Cortex of kidney (tissue), 1 donor: ENCODE measurements around the gene VMAC.
A peak's percentile ranks its signal among the peaks of the same experiment; 100 is the strongest.
"Not testable (repeated sequence)": the region's sequence is repeated elsewhere in the genome, so short reads cannot be mapped to it uniquely, and the experiment has no call there.

ENCODE experiments used
- DNase-seq: peaks from one replicate; lab custom pipeline; 2025; lab: John Stamatoyannopoulos, UW

The VMAC gene

DNA sequence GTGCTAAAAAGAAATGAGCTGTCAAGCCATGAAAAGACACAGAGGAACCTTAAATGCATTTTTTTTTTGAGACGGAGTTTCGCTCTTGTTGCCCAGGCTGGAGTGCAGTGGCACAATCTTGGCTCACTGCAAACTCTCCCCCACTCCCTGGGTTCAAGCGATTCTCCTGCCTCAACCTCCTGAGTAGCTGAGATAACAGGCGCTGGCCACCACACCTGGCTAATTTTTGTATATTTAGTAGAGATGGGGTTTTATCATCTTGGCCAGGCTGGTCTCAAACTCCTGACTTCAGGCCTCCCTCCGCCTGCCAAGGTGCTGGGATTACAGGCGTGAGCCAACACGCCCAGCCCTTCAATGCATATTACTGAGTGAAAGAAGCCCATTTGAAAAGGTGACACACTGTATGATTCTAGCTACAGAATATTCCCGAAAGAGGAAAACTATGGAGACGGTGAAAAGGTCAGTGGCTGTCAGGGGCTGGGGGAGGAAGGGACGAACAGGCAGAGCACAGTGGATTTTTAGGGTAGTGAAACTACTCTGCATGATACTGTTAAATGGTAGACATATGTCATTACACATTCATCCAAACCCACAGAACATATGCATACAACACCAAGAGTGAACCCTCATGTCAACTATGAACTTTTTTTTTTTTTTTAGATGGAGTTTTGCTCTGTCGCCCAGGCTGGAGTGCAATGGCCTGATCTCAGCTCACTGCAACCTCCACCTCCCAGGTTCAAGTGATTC, 20.4 kb upstream of the VMAC start:
- not testable (repeated sequence) for DNase-seq

DNA sequence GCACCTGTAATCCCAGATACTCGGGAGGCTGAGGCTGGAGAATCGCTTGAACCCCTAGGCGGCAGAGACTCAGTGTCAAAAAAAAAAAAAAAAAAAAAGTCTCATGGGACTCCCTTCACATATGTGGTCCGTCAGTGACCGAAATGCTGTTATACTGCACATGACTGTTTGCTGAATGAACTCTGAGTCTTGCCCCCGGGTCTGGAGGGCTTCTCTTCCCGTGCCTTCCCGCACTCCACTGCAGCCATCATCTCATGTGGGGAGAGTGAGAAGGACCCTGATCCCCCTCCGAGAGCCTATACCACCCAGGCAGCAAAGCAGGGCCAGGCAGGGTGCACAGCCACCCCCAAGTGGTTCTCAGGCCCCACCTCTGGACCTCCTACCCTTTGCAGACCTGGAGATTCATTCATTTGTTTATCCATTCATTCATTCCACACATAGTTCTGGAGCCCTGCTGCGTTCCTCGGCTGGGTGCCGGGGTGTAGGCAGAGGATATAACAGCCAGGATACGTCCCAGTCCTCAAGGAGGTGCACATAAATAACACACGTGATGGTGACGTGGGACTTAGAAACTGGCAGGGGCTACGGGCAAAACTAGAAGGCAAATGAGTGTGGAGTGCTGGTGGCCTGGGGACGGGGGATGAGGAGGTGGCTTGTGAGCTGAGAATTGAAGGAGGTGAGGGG, 15.2 kb upstream of the VMAC start:
- DNase-seq: no peak

DNA sequence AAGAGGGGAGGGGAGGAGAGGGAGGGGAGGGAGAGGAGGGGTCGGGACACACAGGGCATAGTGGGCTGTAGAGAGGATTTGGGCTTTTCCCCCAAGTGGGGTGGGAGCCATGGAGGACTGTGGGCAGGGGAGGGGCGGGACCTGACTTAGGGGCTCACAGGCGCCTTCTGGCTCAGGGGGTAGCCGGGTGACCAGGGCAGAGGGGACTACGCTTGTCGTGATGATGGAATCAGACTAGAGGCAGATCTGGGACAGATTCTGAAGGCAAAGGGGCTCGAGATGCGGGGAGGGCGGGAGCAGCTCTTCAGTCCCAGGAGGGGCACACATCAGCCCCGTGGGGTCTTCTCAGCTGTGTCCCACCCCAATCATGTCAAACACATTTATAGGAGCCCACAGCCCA, 14.6 kb upstream of the VMAC start:
- no peak for DNase-seq

DNA sequence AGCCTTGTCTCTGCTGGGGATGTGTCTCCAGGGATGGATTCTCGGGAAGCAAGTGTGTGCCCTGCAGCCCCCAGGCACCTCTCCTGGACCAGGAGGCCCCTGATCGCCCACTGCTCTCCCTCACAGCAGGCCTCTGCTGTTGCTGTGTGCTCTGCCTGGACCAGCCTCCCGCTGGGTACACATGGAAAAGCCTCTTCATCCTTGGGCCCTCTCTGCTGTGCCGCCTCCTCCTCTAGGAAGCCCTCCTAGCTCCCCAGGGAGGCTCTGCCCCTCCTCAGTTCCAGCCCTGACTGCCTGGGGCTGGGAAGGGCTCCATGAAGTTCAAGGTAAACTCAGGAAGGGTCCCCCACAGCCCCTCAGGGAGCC, 13.1 kb upstream of the VMAC start:
- no peak for DNase-seq

DNA sequence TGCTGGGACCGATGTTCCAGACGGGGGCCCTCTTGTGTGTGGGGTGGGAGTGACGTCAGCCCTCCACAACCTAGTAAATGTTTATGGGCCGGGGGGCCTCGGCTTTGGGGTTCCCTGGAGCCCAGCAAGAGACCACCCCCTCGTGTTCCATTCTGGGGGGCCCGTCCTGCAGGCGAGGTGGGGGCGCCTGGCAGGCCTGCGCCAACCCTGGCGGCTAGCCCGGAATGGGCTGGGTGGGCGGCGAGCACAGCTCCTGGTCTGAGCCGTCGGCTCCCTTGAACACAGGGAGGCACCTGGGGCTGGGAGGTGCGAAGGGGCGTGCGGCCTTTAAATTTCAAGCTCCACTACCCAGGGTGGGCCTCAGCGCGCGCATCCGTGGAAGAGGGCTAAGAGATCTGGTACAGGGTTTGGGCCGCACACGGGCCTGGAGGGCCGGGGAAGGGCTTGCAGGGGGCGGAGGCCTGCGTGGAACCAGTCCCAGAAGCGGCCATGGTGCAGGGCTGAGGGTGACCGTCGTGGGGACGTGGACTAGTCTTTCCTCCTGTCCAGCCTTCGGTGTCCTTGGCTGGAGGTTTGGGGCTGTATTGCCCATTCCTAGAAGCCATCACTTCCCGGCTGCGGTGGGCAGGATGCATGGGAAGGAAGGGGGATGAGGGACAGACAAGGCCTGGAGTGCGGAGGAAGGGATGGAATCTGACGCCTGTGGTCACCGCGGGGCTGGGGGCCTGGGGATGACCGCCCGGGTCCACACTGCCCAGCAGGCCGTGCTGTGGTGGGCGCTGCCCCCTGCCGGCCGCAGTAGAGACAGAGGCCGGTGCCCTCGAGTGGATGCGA, 12.5 kb upstream of the VMAC start:
- DNase-seq: no peak

DNA sequence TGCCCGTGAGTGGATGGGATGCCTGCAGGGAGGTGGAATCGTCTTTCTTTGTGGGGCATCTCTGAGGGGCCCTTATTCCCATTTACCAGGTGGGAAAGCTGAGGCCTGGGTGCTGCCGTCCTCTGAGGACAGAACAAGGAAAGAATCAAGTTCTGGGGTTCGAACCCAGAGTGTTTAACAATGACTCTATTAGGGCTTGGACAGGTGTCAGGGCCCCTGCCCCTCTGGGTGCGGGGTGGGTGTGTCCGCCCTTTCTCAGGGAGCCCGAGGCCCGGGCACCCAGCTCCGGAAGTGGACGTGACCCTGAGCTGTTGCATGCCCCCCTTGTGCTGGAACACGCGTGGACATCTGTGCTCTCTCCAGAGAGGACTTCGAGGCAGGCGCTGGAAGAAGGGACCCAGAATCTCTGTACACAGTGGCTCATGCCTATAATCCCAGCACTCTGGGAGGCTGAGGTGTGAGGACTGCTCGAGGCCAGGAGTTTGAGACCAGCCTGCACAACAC, 11.8 kb upstream of the VMAC start:
- DNase-seq: no peak

DNA sequence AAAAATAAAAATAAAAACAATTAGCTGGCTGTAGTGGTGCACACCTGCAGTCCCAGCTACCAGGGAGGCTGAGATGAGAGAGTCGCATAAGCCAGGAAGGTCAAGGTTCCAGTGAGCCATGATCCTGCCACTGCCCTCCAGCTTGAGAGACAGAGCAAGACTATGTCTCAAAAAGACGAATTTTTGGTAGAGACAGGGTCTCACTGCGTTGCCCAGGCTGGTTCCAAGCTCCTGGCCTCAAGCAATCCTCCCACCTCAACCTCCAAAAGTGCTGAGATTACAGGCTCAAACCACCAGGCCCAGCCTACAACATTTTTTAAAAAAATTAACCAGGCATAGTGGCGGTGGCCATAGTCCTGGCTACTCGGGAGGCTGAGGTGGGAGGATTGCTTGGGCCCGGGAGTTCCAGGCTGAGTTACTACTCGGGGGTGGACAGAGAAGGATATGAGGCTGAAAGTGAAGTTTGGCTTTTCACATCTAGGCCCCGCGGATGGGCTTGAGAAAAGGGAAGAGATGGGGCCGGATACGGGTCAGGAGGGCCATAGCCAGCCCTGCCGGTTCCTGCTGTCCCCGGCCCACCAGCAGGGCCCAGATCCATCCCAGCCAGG, 11.3 kb upstream of the VMAC start:
- no peak for DNase-seq

DNA sequence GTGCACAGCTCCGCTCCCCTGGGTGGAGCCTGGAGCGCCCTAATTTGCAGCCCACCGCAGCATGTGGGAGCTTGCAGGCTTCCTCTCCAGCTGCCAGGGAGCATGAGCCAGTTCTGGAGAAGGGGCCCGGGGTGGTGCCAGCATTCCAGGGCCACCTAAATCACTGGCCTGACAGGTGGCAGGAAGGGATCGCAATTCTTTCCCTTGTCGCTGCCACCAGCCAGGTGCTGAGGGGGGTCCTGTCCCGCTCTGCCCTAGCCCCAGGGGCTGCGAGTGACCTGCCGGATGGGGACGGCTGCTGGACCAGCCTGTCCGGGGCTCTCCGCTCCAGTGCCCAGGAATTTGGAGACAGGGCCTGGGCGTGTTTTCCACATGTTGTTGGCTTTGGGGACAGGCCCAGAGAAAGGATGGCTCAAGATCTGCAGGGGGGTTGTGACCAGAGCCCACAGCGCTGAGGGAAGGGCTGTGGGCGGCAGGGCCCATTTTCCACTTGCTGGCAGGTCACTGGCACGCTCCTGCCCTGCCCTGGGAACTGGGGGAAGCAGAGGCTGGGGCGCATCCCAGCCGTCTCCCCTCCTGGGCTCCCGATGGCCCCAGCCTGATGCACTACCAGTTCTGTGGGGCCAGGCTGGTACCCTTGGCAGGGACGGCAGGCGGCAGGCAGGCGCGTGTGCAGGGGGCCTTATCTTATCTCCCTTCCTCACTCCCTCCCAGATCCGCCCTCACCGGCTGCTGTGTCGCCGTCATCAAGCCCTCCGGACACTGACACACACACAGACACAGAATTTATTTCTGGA, 10.6 kb upstream of the VMAC start:
- DNase-seq: no peak

DNA sequence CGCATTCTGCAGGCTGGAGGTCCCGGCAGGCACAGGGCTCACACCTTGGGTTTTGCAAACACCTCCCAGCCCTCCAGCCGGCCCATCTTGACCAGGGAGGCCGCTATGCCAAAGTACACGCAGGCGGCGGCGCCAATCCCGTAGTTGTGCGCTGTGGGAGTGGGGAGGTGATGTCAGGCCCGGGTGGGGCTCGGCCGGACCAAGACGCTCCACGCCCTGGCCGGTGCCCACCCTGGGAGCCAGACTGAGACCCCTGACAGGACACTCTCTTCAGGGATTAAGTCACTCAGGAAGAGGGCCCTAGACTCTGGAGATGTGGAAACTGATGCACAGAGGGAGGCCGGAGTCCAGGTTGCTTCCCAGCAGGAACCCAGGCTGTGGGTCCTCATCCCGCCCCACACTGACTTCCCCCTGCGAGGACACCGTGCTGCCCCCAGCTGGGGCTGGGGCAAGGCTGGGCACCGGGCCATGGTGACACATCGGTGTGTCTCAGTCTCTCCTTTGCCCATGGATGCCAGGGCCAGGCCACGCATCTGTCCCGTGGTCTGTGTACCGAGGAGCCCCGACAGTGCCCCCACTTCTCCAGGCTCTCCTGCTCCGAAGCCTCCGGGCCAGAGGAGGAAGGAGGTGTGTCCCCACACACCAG, 9.8 kb upstream of the VMAC start:
- no peak for DNase-seq

DNA sequence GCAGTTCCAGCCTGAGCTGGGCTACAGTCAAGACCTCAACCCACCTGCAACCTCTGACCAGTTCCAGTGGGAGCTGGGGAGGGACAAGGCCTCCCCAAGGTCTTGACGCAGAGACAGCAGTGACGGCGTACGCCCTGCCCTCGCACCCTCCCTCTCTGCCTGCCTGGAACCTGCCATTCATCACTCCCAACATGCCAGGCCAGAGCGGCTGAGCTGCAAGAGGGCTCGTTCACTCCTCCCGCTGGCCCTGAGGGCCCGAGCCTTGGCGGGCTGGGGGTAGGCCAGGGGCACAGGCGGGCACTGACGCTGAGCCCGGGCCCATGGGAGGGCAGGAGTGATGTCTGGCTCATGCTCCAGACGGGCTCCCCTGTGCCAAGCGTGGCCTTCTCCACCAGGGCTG, 9.3 kb upstream of the VMAC start:
- no peak for DNase-seq

DNA sequence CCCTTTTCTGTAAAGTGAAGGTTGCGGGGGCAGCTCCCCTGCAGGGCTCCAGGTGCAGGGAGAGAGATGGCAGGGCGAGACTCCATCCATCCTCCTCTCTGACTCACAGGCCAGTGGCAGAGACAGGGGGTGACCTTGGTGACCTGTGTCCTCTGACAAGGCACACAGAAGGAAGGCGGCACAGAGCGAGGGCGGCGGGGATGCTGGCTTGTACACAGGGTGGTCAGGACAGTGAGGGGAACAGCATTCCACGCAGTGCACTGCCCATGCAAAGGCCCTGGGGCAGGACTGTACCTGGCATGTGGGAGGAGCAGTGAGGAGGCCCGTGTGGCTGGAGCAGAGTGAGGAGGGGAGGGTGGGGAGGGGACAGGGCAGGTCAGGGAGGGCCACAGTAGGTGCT, 8.8 kb upstream of the VMAC start:
- DNase-seq: no peak

DNA sequence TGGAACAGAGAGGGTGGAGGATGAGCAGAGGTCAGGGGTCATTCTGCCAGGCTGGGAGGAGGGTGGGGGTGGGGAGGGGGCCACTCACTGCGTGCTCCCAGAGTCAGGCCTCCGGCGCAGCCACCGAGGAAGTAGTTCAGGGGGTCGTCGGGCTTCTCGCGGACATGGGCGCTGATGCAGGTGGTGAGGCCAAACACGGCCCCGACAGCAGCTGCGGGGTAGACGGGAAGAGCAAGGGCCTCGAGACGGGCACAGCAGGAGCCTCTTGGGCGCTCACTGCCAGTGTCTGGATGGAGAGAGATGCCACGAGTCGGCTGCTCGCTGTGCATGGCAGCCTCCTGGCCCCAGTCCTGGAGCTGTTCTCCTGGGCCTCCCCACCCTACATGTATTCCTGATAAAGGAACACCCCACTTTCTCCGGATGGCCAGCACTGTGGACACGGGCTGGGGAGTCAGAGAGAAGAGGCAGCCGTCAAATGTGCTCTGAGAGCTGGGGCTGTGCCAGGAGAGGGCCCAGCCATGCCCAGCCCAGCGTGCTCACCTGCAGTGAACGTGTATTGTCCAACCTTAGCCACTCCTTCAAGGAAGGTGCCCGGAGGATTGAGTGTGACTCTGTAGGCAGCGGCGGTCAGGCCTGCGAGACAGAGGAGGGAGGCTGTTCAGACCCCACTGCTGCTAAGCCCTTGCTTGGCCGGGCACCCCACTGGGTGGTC, 8.2 kb upstream of the VMAC start:
- no peak for DNase-seq

DNA sequence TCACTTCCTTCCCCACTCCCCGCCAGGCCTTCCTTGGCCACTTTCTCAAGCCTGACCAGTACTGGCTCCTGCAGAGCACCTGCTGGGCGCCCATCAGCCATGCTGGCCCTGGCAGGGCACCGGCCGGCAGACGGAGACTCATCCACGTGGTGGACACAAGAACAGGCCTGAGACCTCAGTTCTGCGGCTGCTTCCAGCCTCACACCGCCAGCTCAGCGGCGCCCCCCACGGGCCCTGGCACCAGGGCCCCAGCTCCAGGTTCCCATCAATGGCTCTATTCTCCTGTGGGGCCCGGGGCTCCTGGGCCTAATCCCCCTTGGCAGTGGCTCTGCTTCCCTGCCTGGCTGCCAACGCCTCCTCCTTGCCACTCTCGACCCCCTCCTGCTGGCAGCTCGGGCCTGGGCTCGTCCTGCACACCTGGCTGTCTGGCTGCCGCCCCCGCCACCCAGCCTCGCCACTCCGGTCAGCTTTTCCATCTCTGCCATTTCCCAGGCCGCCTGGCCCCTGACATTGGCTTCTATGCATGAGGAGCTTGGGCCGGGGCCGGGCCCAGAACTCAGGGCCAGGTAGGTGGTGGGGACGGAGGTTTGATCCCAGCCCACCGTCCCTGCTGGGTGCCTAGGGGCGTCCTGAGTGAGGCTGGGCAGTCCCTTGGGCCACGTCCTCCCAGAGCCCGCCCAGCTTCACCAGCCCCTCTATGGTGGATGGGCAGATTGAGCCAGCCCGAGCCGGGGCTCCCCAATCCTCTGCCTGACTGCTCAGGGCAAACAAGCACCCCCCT, 7.3 kb upstream of the VMAC start:
- no peak for DNase-seq

DNA sequence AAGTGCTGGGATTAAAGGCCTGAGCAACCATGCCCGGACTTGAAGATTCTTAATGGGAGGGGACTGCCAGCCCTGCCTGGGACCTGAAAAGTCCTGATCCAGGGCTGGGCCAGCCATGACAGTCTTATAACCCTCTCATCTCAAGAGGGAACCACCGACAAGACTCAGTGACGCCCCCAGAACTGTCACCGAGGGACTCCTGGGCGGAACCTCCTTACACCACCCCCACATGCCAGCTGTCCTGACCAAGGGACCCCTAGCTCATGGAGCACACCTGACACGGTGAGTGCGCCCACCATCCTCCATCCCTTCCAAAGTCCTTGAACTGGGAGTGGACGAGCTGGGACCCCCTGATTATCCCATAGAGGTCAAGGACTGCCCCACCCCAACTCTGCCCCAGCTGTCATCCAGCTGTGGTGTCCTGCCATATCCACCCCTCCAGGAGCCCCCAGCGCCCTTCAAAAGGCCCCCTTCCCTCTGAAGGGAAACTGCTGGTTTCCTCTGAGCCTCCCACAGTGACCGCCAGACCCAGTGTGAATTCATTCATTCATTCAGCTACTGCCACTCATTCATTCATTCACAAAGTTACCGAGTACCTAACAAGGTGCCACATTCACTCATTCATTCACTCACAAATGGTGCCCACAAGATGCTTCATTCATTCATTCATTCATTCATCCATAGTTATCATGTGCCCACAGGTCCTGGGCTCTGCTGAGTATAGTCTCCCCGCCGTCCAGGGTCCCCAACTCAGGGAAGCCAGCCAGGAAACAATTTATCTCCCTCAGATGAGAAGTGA, 4.7 kb upstream of the VMAC start:
- no peak for DNase-seq

DNA sequence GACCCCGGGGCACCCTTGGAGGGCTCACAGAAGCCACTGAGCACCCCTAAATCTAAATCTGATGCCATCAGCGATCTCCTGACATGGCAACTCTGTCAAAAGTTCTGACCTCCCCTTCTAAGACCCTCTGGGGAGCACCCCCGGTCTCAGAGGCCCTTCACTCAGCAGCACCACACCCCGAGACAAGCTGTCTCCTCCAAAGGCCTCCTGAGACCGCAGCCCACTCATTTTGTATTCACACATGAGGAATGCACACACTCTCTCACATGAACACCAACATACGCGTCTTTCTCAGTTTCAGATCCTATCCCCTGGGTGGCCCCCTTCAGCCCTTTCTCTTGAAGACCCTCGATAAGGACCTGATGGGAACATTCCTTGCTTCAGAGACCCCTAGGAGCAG, 3.7 kb upstream of the VMAC start:
- DNase-seq: no peak

DNA sequence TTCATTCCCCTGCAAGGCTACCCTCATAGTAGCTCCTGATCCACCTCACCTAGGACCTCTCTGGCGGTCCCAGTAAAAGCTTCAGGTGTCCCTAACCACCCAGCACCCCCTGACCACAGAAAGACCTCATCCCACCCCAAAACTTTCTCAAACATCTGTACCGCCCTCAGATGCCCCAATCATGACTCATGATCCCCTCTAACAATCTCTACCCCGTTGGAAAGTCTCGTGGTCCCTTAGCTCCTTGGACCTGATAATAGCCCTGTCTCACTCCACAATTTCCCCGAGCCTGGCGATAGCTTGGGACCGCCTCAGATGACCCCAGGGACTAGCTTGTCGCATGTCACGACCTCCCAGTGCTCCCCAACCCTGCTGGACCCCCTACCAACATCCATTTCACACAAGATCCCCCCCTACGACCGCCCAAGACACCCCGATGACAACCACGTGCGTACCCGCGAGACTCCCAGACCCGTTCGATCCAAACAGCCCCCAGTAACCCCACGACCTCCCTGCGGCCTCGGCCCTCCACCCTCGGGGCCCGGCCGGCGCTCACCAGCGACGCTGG, 1.5 kb upstream of the VMAC start:
- DNase-seq: no peak

DNA sequence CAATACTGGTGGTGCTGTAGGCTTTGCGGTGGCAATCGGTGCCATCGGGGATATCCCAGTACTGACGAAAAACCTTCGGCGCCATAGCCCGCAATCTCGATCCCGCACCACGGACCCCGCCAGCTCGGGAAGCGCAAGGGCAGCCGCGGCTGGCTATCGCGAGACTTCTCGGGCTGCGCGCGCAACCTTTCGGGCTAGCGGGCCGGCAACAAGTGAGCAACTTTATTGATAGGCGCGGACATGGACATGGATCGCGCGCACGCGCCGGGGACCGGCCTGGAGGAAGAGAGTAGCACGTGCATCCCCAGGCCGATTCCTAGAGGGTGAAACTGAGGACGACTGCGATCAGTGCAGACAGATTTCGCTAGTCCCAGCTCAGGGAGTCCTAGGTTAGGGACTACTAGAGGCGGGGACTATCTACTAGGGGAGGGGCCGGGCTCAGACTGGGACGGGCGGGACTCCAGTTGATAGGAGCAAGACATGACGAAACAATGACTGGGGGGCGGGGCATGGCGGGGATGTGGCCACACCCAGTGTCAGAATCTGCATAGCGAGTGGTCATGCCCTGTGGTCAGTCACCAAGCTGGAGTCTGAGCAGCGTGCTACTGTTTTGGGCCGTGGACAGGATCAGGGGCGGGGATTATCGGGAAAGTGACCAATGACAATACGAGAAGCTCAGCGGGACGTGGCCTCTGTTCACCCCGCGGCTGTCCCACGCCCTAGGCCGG, 884 bp upstream of the VMAC start, which contains the start of gene NDUFA11:
TSS of gene NDUFA11 (minus strand) at position 167 of the 728 bp plus-strand sequence. CDS start at position 85, 82 bp downstream.
- peak; percentile 91 for DNase-seq
